ENCODE measurements around the gene NOP56. TPM values are rescaled to one million over a fixed set of nuclear protein-coding genes. Genes with fewer than 3 reads are reported as not detected.

NOP56 gene
- total RNA-seq, 1 experiment from 2014 or later = 582 TPM

GRCh38 chr20:2700913-2701620, 48.6 kb downstream of the NOP56 start (continued):
- TF ChIP-seq ZNF274 (IDR thresholded peaks at IDR 0.05; ENCODE audit: low read depth, low read length) = no peak
- TF ChIP-seq JUND (IDR thresholded peaks at IDR 0.05) = no peak
- TF ChIP-seq POLR2AphosphoS5 (IDR thresholded peaks at IDR 0.05; ENCODE audit: low read depth, low read length) = no peak
- no peak for TF ChIP-seq MAX (IDR thresholded peaks at IDR 0.05)

GRCh38 chr20:2701671-2702081, 49.2 kb downstream of the NOP56 start:
- H3K9me2 ChIP-seq (ENCODE audit: insufficient read depth) = no peaks in the 10 kb centered on the region
- no peak overlapping the region for H3K9ac ChIP-seq (ENCODE audit: low read length)
- no peak overlapping the region for H3K4me2 ChIP-seq (ENCODE audit: low read length)
- H3K79me2 ChIP-seq (ENCODE audit: insufficient read depth, low read length) = no peaks in the 10 kb centered on the region
- intact Hi-C loops (cut with micrococcal nuclease) = no loop called here
- no peak for DNase-seq (ENCODE audit: low read depth, low spot score)
- RAD21 ChIA-PET (ENCODE audit: low non-redundant PET in 1 of 2, low total read pairs in 2 of 2, uncharacterized antibody in 2 of 2, unreplicated experiment in 2 of 2) = no interaction called here
- no peak for TF ChIP-seq REST (IDR thresholded peaks at IDR 0.05; ENCODE audit: low read depth)
- TF ChIP-seq EZH2phosphoT487 (IDR thresholded peaks at IDR 0.05; ENCODE audit: borderline replicate concordance) = no peak
- no peak for TF ChIP-seq CEBPB (IDR thresholded peaks at IDR 0.05; ENCODE audit: low read depth)
- TF ChIP-seq CTCF (IDR thresholded peaks at IDR 0.05 in 2 of 3, conservative IDR thresholded peaks at IDR 0.05 in 1 of 3; ENCODE audit: borderline replicate concordance in 1 of 3, insufficient read depth in 1 of 3, low read depth in 2 of 3, low read length in 2 of 3) = no peak
- no peak for TF ChIP-seq POLR2A (IDR thresholded peaks at IDR 0.05; ENCODE audit: borderline replicate concordance, extremely low read depth, insufficient read depth, insufficient read length)
- TF ChIP-seq RAD21 (IDR thresholded peaks at IDR 0.05; ENCODE audit: low read depth) = no peak
- TF ChIP-seq MAX (IDR thresholded peaks at IDR 0.05) = no peak
- TF ChIP-seq ZNF274 (IDR thresholded peaks at IDR 0.05; ENCODE audit: low read depth, low read length) = no peak
- TF ChIP-seq ZFX (IDR thresholded peaks at IDR 0.05) = no peak
- no peak overlapping the region for H3K4me3 ChIP-seq (replicated peaks in 1 of 2; ENCODE audit: low read depth in 1 of 2, low read length in 2 of 2)
- CTCF ChIA-PET = no interaction called here
- POLR2A ChIA-PET = no interaction called here
- BruUV-seq (replicated peaks) = no TSS peak
- no peak overlapping the region for H2AFZ ChIP-seq (ENCODE audit: low read depth, low read length, poor library complexity, severe bottlenecking)
- H4K20me1 ChIP-seq (ENCODE audit: insufficient read depth) = no peaks in the 10 kb centered on the region
- no peaks in the 10 kb centered on the region for H3K4me1 ChIP-seq (ENCODE audit: control insufficient read depth in 1 of 2, insufficient read depth in 2 of 2, low read length in 2 of 2)
- H3K9me3 ChIP-seq (ENCODE audit: control insufficient read depth in 1 of 2, insufficient read depth in 1 of 2, low read depth in 1 of 2, low read length in 2 of 2) = no peaks in the 10 kb centered on the region
- no peaks in the 10 kb centered on the region for H3K27me3 ChIP-seq (ENCODE audit: insufficient read depth, low read length)
- no peak overlapping the region for H3K27ac ChIP-seq (ENCODE audit: low read depth, low read length)
- ATAC-seq = no peak
- H3K36me3 ChIP-seq (ENCODE audit: control insufficient read depth in 1 of 2, insufficient read depth in 2 of 2, low read length in 2 of 2) = no peaks in the 10 kb centered on the region
